ENCODE results near the gene C22orf15. TPM values are rescaled to one million over a fixed set of nuclear protein-coding genes. Genes with fewer than 3 reads are reported as not detected.

Gene C22orf15
- total and polyA plus RNA-seq, 8 donors: not detected

DNA sequence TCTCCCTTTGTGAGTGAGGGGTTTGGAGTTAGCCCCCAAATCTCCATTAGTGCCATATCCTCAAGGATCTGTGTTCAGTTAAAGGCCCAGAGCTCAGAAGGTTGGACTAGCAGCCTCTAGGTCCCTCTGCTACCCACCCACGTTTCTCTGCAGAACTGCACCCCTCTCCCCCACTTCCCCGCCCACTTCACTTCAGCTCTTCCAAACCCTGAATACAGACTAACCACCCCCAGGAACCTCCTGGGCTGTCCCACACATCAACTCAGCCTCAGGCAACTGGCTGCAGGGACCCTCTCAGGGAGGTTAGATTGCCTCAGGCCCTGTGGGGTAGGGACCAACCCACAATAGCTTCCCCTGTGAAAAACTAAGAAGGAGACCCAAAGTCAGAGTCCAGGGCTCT, 9.4 kb upstream of the C22orf15 start:
- intact Hi-C loops (cut with DNase I): no loop called here
- no peak for FAIRE-seq

GRCh38 chr22:23754220-23754919, 8.4 kb upstream of the C22orf15 start, which contains the start of gene VPREB3:
TSS of gene VPREB3 (minus strand) at chr22:23754425. CDS start at chr22:23754363, 62 bp downstream.
- no peaks in the 10 kb centered on the region for H3K27me3 ChIP-seq
- intact Hi-C loops (cut with DNase I): no loop called here
- ATAC-seq (no peak), DNase-seq (no peak), FAIRE-seq (no peak)
- H3K36me3 ChIP-seq: no peaks in the 10 kb centered on the region
- H3K9me3 ChIP-seq: no peaks in the 10 kb centered on the region
- H3K4me3 ChIP-seq: no peak within 1 kb of the TSS
- H3K27ac ChIP-seq: no peak within 1 kb of the TSS
- TF ChIP-seq, protein P1, sequence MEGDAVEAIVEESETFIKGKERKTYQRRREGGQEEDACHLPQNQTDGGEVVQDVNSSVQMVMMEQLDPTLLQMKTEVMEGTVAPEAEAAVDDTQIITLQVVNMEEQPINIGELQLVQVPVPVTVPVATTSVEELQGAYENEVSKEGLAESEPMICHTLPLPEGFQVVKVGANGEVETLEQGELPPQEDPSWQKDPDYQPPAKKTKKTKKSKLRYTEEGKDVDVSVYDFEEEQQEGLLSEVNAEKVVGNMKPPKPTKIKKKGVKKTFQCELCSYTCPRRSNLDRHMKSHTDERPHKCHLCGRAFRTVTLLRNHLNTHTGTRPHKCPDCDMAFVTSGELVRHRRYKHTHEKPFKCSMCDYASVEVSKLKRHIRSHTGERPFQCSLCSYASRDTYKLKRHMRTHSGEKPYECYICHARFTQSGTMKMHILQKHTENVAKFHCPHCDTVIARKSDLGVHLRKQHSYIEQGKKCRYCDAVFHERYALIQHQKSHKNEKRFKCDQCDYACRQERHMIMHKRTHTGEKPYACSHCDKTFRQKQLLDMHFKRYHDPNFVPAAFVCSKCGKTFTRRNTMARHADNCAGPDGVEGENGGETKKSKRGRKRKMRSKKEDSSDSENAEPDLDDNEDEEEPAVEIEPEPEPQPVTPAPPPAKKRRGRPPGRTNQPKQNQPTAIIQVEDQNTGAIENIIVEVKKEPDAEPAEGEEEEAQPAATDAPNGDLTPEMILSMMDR (IDR thresholded peaks at IDR 0.05): no peak
- peaks cover 0 to 6% (median 5%) of the 10 kb centered on the region in 3 donors for H3K4me1 ChIP-seq
- WGBS, 2 donors: 84% methylated on average over 14 of the region's 14 CpGs

More for the DNA sequence above, 9.4 kb upstream of the C22orf15 start:
- 74 to 85% methylated on average over 2 of the region's 2 CpGs for WGBS, 2 donors
- DNase-seq (no peak), ATAC-seq (no peak)
- no peaks in the 10 kb centered on the region for H3K36me3 ChIP-seq
- no peaks in the 10 kb centered on the region for H3K27me3 ChIP-seq
- peaks cover 0 to 6% (median 5%) of the 10 kb centered on the region in 3 donors for H3K4me1 ChIP-seq
- H3K9me3 ChIP-seq: no peaks in the 10 kb centered on the region
- no peak overlapping the region for H3K4me3 ChIP-seq
- TF ChIP-seq, protein P1 (IDR thresholded peaks at IDR 0.05): no peak
- no peak overlapping the region for H3K27ac ChIP-seq

GRCh38 chr22:23754980-23755636, 7.7 kb upstream of the C22orf15 start:
- ATAC-seq (no peak), FAIRE-seq (no peak), DNase-seq (no peak)
- no peak overlapping the region for H3K27ac ChIP-seq
- WGBS, 2 donors: 72 to 76% methylated on average over 6 of the region's 6 CpGs
- H3K9me3 ChIP-seq: no peaks in the 10 kb centered on the region
- no peaks in the 10 kb centered on the region for H3K27me3 ChIP-seq
- intact Hi-C loops (cut with DNase I): no loop called here
- TF ChIP-seq, protein P1 (IDR thresholded peaks at IDR 0.05): no peak
- peaks cover 0 to 1% (median 0%) of the 10 kb centered on the region in 3 donors for H3K4me1 ChIP-seq
- no peak overlapping the region for H3K4me3 ChIP-seq
- H3K36me3 ChIP-seq: no peaks in the 10 kb centered on the region

DNA sequence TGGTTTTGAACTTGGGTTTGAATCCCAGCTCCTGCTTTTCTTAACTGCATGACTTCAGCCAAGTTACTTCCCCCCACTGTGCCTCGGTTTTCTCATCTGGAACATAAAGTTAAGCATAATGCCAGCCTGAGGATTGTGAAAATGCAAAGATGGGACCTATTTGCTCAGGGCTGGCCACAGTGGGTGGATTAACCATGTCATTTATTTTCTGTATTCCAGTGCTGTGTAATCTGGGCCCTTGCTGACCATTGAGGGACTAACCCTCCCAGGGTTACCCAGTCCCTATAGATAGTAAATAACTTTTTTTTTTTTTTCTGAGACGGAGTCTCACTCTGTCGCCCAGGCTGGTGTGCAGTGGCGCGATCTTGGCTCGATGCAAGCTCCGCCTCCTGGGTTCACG, 7.1 kb upstream of the C22orf15 start:
- Histone ChIP-seq H3K4me1 (no peaks in the 10 kb centered on the region), H3K27ac (no peak overlapping the region), H3K9me3 (no peaks in the 10 kb centered on the region), H3K36me3 (no peaks in the 10 kb centered on the region), H3K27me3 (no peaks in the 10 kb centered on the region), H3K4me3 (no peak overlapping the region)
- FAIRE-seq (no peak), ATAC-seq (no peak), DNase-seq (no peak)
- WGBS, 2 donors: 74 to 81% methylated on average over 8 of the region's 8 CpGs
- TF ChIP-seq, protein P1 (IDR thresholded peaks at IDR 0.05): no peak
- intact Hi-C loops (cut with DNase I): no loop called here

- no peak overlapping the region for H3K4me3 ChIP-seq
- no peaks in the 10 kb centered on the region for H3K9me3 ChIP-seq
- no peak for DNase-seq
- WGBS, 2 donors: 44 to 62% methylated on average over 3 to 4 of the region's 4 CpGs
- H3K4me1 ChIP-seq: no peaks in the 10 kb centered on the region
- no peak for ATAC-seq
- TF ChIP-seq, protein P1 (IDR thresholded peaks at IDR 0.05): no peak
- intact Hi-C loops (cut with DNase I): no loop called here
- H3K27me3 ChIP-seq: no peaks in the 10 kb centered on the region
- no peak overlapping the region for H3K27ac ChIP-seq
- H3K36me3 ChIP-seq: no peaks in the 10 kb centered on the region
- FAIRE-seq: no peak
These were observed 5.9 kb upstream of the C22orf15 start for GRCh38 chr22:23756891-23757290.
